NCI-H2227 (cell line): ENCODE results near the gene EVI5L.

ENCODE experiments used
- DNase-seq: peaks from one replicate; lab custom pipeline; 2025; ENCODE audit not compliant: unreplicated experiment; lab: John Stamatoyannopoulos, UW

EVI5L gene

DNA sequence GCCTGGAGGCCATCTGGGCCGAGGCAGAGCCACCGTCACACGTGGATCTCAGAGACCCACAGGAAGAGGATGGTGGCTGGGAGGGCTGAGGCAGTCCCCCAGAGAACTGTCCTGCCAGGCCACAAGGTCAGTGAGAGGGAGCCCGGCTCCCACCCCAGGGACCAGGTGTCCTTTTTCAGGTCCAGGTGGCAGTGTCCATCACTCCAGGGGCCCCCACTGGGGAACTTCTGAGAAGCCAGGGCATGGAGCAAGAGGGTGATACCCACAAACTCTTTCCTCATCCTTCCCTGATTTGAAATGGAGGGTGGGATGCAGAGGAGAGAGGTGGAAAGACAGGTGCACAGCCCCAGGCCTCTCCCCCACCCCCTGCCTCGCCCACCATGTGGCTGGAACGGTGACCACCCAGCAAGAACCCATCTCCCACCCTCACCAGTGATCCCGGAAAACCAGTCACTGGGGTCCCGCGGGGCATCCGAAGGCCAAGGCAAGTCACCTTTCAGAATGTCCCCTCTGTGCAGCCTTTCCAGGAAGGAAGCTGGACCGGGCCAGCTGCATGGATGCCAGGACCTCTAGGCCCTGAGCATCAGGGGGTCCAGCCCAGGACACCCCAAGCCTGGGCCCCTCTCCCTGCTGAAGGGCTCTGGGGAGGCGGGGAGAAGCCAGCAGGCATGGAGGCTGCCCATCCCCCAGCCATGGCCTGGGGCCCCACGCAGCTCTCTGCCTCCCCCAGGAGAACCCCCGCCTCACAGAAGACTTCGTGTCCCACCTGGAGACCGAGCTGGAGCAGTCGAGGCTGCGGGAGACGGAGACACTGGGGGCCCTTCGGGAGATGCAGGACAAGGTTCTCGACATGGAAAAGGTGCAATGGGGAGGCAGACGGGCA, 30.1 kb downstream of the EVI5L start:
- DNase-seq = no peak

DNA sequence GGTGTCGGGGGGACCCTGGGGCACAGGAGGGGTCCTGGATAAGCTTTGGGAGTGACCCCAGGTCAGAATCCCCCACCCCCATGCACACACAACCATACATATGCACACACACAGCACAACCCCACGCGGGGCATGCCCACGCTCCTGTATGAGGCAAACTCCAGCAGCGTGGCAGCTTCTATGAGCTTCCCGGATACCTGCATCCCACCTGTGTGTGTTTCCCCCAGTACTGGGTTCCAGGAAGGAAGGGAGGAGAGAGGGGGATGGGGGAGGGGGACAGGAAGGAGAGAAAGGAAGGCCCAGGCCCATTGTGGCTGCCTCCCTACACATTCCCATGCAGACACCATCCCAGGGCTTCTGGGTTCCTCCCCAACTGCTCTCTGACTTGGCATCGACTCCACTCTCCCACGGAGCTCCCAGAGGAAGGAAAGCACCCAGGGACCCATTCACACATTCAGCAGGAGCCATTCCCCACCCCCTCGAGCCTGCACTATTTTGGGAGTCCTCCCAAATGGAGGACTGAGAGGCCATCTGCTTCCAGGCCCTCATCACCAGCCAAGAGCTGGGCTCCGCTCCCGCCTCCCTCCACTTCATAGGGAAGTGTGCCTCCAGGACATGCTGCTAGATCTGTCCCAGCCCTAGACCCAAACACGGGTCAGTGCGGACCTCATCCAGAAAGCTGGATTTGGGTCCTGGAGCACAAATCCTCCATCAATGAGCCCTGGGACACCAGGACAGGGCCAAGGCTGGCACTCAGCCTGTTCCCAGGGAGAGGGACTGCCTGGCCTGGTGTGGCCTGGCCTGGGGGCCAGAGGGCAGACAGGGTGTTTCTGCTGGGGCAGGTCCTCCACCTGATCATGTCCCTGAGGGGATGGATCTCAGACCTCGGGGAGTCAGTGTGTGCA, 30.9 kb downstream of the EVI5L start:
- no peak for DNase-seq

DNA sequence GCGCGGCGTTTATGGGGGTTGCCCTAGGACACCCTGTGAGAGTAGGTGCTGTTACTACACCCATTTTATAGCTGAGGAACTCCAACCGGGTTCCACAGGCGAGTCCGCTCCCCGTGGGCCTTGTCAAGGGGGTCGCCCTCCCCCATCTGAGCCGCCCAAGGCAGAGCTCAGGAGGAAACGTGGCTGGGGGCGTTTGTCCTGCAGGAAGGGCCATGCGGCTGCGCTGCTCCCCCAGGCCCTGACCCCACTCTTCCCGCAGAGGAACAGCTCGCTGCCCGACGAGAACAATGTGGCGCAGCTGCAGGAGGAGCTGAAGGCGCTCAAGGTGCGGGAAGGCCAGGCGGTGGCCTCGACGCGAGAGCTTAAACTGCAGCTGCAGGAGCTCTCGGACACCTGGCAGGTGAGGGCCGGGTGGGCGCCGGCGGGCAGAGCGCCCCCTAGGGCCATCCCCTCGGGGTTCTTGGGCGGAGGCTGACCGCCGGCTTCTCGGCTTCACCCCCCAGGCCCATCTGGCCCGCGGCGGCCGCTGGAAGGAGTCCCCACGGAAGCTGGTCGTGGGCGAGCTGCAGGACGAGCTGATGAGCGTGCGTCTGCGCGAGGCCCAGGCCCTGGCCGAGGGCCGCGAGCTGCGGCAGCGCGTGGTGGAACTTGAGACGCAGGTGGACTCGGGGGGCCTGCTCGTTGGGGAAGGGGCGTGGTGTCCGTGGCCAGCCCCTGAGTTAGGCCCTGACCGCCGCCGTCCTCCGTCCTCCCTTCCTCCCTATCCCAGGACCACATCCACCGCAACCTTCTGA, 31.8 kb downstream of the EVI5L start:
- DNase-seq = no peak

DNA sequence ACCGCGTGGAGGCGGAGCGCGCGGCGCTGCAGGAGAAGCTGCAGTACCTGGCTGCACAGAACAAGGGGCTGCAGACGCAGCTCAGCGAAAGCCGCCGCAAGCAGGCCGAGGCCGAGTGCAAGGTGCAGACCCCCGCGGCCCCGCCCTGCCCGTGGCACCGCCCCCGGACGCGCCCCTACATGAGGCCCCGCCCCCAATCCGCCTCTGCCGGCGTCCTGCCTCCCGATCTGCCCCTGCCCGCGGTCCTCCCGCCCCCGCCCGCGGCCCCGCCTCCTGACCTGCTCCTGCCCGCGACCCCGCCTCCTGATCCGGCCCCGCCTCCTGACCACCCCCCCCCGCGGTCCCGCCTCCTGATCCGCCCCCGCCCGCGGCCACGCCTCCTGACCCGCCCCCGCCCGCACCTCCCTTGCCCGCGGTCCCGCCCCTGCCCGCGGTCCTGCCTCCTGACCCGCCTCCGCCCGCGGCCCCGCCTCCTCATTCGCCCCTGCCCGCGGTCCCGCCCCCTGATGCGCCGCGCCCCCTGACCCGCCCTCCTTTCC, 32.5 kb downstream of the EVI5L start:
- DNase-seq = no peak

DNA sequence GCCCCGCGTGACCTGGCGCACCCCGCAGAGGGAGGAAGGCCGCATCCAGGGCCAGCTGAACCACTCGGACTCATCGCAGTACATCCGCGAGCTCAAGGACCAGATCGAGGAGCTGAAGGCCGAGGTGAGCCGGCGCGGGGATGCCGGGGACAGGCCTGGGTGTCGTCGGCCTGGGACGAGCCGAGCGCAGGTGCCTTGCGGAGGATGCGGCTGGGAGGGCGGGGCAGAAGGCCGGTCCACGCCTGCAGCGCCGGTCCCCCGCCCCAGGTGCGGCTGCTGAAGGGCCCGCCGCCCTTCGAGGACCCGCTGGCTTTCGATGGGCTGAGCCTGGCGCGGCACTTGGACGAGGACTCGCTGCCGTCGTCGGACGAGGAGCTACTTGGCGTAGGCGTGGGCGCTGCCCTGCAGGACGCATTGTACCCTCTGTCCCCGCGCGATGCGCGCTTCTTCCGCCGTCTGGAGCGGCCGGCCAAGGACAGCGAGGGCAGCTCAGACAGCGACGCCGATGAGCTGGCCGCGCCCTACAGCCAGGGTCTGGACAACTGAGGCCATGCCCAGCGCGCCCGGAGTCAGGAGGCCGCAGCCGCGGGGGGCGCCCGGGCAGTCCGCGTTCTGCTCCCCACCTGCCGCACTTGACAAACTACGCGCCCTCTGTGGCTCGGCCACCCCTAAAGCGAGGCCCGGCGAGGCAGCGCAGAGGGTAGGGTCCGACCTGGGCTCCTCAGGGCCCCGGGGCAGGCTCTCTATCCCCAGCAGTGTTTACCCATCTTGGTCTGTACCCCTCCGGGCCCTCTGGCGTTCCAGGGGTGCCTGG, 33.3 kb downstream of the EVI5L start:
- no peak for DNase-seq

DNA sequence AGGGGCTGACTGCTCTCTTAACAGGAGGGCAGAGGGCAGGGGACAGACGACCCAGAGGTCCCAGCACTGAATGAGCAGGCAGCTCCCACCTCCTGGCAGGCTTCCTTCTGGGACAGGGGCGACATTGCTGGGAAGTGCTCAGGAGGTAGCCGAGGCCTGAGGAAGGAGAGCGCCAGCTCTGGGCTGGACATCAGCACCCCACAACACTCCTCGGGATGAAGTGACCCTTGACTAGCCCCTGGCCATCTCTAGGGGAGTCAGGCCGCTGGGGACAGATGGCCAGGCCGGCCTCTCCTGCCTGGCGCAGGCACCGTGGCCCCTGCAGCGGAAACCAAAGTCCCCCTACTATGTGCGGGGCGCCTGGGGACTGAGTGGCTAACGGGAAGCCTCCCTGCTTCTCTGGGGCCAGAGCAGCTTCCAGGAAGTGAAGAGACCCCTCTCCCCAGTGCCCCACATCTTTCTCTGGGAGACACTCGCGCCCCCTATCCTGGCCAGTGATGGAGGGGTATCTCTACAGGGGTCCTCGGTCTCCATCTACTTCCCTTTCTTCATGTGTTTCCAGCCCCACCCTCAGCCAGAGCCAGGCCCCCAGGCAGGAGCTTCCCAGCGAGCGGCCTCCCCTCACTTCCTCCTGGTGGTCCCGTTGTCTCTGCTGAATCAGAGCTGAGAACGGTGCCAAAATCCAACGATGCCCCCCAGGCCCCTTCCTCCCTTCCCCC, 34.1 kb downstream of the EVI5L start:
- DNase-seq = no peak

DNA sequence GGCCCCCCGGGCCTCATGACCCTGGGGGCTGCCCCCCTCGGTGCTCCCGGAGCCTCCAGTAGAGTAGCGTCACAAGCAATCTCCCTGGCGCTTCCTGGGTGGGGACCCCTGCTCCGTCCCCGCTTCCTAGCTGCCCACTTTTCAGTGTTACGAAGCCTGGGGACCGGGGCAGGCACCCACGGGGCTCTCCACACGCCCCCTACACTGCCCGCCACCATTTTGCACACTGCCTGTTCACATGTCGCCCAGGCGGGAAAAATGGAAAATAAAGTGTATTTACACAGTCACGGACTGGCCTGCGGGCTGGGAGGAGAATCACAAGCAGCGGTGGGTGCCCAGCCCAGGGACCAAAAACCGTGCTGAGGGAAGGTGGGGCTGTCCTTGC, 34.7 kb downstream of the EVI5L start:
- no peak for DNase-seq

DNA sequence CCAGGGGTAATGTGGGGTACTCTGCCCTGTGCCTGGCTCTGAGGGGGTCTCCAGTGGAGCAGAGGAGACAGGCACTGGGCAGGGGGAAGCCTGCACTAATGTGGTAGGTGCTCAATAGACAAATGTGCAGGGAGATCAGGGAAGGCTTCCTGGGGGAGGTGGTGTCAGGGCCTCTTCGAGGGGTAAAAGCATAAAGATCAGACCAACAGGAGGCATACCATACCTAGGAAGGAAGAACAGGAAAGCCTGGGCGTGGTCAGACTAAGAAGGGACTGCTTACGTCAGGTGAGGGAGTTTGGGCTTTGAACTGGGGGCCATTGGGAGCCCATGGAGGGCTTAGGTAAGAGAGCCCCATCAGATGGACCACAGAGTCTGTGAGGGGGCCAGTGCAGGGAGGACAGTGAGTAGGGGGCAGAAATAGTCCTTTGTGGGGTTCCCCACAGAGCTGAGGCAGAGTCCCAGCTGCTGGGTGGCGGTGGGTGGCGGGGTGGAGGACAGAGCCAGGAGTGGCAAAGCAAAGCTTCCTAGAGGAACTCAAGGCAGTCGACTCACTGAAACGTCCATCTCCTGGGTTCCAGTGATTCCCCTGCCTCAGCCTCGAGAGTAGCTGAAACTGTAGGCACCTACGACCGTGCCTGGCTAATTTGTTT, 35.4 kb downstream of the EVI5L start:
- DNase-seq = no peak

DNA sequence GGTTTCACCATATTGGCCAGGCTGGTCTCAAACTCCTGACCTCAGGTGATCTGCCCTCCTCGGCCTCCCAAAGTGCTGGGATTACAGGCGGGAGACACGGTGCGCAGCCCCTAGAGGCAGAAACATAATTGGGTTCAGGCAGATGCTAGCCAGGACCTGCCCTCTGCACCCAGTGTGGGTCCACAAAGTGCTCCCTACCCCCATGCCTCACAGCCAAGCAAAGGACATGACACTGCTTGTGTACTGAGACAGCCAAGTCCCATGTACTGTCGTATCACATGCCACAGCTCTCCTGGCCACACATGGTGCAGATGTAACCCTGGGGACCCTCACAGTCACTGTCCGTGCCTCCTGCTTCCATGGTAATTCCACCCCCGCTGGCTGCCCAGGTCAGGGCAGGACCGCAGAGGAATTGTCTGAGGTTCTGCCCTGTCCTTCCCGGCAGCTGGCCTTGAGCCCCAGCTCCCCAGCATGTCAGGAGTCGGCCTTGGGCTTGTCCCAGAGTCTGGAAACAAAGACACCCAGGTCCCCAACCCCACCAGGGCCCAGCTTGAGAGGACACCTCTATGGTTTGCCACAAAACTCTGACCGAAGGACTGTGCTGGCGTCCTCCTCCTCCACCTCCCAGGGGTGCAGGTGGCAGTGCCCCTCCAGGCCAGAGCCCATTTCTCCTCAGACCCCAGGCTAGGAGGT, 36.5 kb downstream of the EVI5L start:
- DNase-seq = no peak

DNA sequence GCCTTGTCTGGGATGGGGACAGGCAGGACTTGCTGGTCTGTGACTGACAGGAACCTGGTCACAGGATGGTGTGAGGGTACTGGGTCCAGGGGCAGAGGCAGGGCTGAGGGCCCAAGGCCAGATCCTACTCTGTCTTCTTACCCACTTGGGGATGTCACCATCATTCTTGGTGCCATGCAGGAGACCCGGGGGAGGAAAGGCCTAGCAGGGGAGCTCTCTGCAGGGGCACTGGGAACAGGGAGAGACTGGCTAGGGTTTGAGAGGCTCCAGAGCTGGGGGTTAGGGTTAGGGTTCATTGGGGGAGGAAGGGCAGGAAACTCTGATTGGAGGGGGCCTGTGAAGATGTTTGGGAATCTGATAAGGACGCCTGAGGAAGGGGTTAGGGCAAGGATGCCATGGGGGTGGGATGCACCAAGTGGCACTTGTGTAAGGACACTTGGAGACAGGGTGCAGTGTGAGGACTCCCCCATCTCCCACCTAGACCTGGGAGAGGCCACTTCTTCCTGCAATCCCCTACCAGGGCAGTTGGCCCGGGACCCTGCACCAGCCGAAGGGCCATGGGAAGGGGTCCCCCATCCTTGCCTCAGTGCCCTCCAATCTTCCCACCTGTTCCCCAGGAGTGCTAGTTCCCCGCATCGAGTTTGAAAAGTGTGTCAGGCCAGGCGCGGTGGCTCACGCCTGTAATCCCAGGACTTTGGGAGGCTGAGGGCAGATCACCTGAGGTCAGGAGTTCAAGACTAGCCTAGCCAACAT, 37.2 kb downstream of the EVI5L start:
- DNase-seq = no peak

DNA sequence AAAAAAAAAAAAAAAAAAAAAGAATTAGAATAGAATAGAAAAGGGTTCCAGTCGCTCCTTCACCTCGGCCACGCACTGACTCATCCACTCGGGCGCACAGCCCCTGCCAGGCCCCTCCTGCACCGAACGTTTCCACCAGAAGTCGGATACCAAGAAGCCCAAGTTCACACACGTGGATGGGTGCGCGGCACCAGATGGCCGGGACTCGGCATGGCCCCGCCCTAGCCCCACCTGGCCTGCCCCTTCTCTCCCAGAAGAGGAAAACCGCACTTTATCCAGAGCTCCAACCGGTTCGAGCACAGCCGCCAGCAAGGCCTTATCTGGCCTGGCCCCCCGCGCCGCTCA, 38.3 kb downstream of the EVI5L start:
- DNase-seq = no peak

DNA sequence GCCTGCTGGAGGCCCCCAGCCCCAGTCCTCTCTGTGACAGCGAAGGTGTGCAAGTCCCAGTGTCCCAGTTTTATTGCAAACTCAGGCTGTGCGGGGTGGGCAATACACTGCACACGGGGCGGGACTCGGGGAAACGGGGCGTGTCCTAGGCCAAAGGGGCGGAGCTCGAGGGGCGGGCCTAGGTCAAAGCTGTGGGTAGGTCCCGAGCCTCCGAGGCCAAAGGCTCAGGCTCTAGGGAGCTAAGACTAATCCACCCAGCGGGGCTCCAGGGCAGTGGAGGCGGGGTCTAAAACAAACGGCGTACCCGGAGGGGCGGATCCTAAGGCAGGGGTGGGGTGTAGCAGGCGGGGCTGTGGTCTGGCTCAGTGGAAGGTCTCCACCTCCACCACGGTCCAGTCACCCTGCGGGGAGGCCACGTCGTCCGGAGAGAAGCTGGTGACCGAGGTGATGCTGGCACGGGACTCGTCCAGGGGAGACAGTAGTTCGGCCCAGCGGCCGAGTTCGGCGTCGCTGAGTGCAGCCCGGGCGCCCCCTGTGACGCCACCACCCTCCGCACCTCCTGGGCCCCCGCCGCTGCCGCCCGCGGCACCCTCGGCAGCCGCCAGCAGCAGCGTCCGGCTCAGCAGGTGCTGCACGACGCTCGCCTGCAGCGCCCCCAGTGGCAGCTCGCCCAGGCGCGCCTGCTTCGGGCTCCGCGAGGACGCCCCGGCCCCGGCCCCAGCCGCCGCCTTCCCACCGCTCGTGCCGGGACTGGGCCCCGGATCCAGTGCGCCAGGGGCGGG, 38.8 kb downstream of the EVI5L start:
- no peak for DNase-seq

DNA sequence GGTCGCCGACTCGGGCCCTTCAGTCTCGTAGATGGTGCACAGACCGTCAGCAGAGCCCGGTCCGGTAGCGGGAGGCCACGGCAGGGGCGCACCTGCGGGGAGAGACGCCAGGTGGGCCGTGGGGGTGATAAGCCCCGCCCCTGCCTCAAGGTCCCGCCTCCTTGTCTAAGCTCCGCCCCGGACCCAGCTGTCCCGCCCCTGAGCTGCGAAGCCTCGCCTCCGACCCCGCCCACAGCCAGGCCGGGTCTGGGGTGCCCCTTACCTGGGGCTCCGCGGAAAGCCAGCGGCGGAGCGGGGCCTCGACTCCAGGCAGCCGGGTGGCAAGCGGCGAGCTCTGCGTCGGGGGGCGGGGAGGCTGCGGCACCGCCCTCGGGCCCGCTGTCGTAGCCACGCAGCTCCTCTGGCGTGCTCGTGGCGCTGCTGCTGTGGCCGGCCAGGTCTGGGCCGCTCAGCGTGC, 39.5 kb downstream of the EVI5L start:
- DNase-seq = no peak

DNA sequence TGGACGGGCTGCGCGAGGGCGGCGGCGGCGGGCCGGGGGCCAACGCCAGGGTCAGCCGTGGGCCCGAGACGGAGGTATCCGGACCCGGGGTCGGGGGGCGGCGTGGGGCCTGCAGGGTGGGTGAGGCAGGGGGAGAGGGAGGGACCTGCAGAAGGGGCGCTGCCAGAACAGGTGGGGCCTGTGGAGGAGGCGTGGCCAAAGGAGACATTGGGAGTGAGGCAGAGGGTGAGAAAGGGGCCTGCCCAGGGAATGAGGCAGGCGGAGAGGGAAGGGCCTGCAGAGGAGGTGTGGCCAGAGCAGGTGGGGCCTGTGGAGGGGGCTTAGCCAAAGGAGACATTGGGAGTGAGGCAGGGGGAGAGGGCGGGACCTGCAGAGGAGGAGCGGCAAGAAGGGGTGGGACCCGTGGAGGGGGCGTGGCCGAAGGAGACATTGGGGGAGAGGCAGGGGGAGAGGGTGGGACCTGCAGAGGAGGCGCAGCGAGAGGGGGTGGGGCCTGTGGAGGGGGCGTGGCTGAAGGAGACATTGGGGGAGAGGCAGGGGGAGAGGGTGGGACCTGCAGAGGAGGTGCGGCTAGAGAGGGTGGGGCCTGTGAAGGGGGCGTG, 40.0 kb downstream of the EVI5L start:
- no peak for DNase-seq

DNA sequence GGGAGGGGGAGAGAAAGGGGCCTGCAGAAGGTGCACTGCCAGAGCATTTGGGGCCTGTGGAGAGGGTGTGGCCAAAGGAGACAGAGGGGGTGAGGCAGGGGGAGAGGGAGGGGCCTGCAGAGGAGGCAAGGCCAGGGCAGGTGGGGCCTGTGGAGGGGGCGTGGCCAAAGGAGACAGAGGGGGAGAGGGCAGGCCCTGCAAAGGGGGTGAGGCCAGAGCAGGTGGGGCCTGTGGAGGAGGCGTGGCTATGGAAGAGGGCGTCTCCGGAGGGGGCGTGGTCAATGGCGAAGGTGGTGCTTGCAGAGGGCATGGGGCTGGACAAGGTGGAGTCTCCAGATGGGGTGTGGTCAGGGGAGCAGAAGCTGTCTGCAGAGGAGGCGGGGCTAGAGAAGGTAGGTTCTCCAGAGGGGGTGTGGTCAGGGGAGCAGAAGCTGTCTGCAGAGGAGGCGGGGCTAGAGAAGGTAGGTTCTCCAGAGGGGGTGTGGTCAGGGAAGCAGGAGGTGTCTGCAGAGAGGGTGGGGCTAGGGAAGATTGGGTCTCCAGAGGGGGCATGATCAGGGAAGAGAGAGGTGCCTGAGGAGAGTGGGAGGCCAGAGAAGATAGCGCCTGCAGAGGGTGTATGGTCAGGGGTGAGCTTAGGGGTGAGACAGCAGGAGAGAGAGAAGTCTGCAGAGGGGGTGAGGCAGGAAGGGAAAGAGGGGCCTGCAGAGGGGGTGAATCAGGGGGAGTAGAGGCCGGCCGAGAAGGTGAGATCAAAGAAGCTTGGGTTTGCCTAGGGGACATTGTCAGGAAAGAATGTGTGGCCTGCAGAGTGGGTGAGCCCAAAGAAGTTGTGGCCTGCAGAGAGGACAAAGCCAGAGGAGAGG, 40.8 kb downstream of the EVI5L start:
- peak; percentile 34 for DNase-seq
